GM21717 (cell line): Measurements from ENCODE around the gene BORCS8.
"Not testable (repeated sequence)": the region's sequence is repeated elsewhere in the genome, so short reads cannot be mapped to it uniquely, and the experiment has no call there.

Experiments
- ATAC-seq: cut with Tn5 transposase; IDR thresholded peaks from one replicate; pipeline ENCODE4 v1.9.1; 2021; ENCODE audit warnings: mild to moderate bottlenecking, moderate library complexity; ENCODE audit not compliant: unreplicated experiment

BORCS8 gene

GRCh38 chr19:19192078-19192882 is at the start of gene BORCS8, which contains the start of gene RFXANK:
Gene BORCS8, minus strand, starts transcription at chr19:19192152. Its CDS starts 35 bp downstream, at chr19:19192117.
Gene RFXANK, plus strand, starts transcription at chr19:19192258. Its CDS starts 1,689 bp downstream, at chr19:19193947.
- ATAC-seq, result peak; percentile 64

DNA sequence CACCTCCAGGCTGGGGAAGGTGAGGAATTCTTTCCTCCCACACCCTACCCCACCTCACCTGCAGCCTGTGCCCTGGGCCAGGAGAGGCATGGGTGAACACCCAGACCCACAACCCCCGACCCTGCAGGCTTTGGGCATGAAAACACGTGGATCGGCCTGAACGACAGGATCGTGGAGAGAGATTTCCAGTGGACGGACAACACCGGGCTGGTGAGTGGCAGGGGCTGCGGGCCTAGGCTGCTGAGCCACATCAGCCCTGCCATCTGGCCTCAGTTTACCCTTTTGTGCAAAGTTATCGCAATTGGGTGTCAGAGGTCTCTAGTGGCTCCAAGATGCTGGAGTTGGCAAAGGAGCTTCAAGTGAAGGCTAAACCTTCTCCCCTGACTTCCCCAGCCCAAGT is 48.5 kb upstream of the BORCS8 start:
- no peak for ATAC-seq

DNA sequence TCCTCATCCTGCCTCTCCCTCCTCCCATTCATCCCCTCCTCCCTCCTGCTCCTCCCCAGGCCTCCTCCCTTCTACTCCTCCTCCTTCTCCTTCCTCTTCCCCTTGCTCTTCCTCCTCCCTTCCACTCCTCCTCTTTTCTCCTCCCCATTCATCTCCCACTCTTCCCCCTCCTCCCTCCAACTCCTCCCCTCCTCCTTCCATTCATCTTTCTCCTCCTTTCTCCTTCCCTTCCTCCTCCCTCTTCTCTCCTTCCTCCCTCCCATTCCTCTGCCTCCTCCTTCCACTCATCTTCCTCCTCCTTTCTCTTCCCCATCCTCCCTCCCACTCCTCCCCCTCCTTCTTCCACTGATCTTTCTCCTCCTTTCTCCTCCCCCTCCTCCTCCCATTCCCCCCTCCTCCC is 47.7 kb upstream of the BORCS8 start:
- no peak for ATAC-seq

- ATAC-seq, result no peak
Measured at GRCh38 chr19:19238126-19238894, 46.4 kb upstream of the BORCS8 start.

DNA sequence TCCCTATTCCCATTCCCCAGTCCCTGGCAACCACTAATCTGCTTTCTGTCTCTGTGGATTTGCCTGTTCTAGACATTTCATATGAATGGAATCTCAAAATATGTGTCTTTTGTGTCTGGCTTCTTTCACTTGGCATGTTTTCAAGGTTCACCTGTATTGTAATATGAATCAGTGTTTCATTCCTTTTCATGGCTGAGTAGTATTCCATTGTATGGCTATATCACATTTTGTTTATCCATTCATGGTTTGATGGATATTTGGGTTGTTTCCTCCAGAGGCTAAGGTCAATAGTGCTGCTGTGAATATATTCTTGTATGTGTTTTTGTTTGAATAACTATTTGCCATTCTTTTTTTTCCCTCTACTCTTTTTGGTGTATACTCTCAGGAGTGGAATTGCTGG is 44.2 kb upstream of the BORCS8 start:
- no peak for ATAC-seq

DNA sequence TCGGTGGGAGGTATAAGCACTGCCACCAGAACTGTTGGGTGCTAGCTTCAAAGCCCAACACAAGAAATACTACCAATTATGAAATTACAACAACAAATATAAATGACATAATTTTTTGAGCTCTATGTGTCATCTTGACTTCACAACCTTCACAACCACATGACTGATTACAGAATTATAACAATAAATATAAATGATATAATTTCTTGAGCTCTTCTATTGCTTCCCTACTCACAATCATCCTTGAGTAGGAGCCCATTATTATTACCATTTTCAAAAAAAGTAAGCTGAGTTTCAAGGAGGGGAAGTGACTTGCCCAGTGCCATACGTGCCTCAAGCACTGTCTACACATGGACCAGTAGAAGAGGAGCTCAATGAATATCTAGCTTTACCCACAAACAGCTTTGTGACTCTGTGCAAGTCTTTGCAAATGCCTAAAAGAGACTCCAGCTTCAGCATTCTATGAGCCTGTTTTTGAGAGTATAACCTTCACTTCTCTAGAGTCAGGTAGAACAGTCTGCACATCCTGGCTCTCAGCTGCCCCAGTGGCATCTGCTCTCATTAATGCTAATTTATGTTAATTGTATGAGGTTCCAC is 42.4 kb upstream of the BORCS8 start:
- no peak for ATAC-seq

DNA sequence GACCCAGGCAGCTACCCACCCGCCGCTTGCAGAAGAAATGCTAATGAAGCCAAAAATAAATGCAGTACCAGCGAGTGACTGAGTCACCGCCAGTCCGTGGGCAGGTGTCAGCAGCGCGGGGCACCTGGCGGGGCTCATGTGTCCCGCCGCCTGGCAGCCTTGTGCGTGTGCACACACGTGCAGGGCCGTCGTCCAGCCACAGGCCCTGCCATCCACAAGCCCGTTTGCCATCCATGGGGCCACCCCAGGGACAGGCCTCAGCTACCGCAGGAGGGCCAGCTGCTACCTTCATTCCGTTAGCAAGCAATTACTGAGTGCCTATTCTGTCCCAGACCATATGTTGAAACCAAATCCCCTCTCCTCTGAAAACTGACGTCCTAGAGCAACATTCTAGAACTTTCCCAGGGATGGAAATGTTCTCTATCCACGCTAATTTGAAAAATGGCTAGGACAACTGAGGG is 40.3 kb upstream of the BORCS8 start:
- no peak for ATAC-seq

- no peak for ATAC-seq
Measured at GRCh38 chr19:19230999-19231398, 39.0 kb upstream of the BORCS8 start.

DNA sequence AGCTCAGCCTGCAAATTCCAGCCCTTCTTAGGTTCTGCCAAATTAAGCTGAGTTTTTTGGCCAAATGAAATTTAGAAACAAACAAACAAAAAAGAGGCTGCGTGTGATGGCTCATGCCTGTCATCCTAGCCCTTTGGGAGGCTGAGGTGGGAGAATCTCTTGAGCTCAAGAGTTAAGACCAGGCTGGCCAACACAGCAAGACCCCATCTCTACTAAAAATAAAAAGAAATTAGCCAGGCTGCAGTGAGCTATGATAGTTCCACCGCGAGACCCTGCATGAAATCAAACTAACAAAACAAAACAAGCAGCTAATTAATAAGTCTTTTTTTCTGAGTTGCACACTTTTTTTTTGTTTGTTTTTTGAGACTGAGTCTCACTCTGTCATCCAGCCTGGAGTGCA is 37.7 kb upstream of the BORCS8 start:
- ATAC-seq, result no peak

DNA sequence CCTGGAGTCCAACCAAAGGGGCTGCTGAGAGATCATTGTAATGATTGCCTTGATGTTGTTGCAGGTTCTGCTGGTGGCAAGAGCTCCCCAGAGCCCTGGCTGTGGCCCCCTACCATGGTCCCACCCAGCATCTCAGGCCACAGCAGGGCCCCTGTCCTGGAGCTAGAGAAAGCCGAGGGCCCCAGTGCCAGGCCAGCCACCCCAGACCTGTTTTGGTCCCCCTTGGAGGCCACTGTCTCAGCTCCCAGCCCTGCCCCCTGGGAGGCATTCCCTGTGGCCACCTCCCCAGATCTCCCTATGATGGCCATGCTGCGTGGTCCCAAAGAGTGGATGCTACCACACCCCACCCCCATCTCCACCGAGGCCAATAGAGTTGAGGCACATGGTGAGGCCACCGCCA is 35.3 kb upstream of the BORCS8 start:
- ATAC-seq, result no peak

DNA sequence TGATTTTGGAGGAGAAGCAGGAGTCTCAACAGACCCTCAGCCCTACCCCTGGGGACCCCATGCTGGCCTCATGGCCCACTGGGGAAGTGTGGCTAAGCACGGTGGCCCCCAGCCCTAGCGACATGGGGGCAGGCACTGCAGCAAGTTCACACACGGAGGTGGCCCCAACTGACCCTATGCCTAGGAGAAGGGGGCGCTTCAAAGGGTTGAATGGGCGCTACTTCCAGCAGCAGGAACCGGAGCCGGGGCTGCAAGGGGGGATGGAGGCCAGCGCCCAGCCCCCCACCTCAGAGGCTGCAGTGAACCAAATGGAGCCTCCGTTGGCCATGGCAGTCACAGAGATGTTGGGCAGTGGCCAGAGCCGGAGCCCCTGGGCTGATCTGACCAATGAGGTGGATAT is 34.7 kb upstream of the BORCS8 start:
- ATAC-seq, result no peak

DNA sequence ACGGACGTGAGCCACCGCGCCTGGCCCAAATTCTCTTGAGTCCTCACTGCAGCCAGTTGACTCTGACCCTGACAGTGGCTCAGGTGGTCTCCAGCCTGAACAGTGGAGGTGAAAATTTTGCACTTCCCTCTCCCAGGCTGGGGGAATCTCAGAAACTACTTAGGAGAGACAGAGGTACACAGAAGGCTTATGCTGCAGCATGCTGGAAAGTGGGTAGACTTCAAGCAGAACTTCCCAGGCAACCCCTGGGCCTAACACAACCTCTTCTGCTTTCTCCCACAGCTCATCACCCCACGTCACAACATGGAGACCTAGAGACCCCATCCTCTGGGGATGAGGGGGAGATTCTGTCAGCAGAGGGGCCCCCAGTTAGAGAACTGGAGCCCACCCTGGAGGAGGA is 34.3 kb upstream of the BORCS8 start:
- ATAC-seq, result no peak

DNA sequence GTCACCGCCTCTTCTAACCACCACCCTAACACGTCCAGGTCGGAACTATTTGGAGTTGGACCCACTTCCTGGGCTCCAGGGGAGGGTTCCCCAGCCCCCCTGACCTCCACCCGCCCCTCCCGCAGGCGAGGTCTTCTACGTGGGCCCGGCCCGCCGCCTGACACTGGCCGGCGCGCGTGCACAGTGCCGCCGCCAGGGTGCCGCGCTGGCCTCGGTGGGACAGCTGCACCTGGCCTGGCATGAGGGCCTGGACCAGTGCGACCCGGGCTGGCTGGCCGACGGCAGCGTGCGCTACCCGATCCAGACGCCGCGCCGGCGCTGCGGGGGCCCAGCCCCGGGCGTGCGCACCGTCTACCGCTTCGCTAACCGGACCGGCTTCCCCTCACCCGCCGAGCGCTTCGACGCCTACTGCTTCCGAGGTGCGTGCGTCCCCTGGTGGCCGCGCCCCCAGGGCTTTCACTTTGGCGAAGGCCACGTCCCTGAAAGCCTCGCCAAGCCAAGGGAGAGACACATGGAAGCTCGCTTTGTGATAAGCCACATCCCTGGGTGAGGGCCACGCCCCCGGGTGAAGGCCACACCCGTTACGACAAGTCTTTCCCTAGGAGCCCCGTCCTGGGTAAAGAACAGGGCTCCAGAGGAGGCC is 33.0 kb upstream of the BORCS8 start:
- ATAC-seq, result no peak

DNA sequence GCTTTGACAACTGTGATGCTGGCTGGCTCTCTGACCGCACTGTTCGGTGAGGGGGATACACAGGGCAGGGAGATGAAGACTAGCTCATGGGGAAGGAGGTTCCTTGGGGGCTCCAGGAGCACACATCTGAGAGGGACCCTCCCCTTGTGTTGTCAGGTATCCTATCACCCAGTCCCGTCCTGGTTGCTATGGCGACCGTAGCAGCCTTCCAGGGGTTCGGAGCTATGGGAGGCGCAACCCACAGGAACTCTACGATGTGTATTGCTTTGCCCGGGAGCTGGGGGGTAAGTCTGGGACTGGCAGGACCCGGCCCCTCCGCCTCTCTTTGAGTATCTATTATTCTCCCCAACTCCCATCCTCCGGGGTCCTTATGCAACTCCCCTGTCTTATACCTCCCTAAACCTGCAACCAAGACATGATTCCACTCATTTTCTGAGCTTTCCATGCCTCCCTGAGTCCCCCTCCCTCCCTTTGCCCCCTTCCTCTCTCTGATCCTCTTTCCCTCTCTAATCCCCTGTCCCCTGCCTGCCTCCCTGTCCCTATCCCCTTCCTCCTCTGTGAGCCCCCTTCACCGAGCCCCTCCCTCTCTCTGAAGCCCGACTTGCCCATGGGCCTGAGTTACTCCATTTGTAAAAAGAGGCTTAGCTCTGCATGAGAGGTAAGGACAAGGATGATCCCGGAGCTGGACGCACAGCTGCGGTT is 32.3 kb upstream of the BORCS8 start:
- ATAC-seq, result no peak

GRCh38 chr19:19223636-19224035 is 31.7 kb upstream of the BORCS8 start:
- ATAC-seq, result no peak

DNA sequence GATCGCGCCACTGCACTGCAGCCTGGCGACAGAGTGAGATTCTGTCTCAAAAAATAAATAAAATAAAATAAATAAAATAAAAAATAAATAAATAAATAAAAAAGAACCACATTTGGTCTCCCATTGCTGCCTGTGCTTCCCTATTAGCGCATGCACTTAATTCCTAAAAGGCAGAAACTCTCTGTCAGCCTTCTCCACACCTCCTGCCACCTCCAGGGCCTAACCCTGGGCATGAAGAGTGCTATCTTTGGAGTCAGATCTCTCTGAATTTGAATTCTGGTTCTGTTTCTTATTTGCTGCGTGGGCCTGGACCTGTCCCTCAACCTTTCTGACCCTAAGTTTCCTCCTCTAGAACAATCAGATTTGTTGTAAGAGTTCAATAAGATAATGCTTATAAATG is 31.1 kb upstream of the BORCS8 start:
- ATAC-seq, result no peak

GRCh38 chr19:19221000-19221399 is 29.0 kb upstream of the BORCS8 start:
- ATAC-seq, result not testable (repeated sequence)

- ATAC-seq, result no peak
Measured at GRCh38 chr19:19218911-19219310, 27.0 kb upstream of the BORCS8 start.

GRCh38 chr19:19217099-19217498 is 25.1 kb upstream of the BORCS8 start:
- no peak for ATAC-seq

GRCh38 chr19:19215792-19216191 is 23.8 kb upstream of the BORCS8 start:
- no peak for ATAC-seq

DNA sequence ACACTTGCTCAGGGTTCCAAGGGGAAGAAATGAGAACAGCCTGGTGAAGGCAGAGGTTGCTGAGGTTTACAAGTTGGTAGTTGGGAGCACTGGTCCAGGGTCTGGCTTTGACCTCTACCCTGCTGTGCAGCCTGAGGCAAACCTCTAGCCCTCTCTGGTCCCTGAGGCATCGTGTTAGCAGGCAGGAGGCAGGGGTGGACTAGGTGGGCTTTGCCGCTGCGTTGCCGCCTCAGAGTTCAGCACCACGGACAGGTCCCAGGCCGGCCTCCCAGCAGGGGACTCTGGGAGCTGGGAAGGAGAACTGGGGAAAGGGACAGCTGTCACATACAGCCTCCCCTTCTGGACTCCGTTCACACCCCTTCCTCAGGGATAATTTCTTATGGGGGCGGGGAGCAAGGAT is 22.9 kb upstream of the BORCS8 start:
- ATAC-seq, result no peak
